ENCODE measurements around the gene COPG2. TPM values are rescaled to one million over a fixed set of nuclear protein-coding genes. Genes with fewer than 3 reads are reported as not detected.

COPG2 gene
- total RNA-seq, 2 experiments from 2014 or later: 23.8 to 25.1 TPM

DNA sequence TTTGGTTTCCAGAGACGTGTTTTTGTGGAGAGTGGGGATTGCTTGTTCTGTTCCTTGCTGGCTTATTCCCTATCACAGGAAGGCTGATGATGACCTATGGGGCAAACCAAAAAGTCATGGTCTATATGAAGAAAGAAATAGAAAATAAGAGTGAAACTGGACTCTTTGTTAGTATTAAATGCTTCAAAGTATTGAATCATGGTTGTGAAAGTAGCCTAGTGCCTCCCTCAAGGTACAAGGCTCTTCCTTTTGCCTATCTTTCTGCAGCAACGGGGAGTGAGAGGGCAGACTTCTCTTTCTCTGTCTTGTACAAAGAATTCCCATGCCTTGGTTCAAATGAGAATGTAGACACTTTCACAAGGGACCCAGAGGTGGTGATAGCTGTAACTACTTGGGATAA, 167.6 kb downstream of the COPG2 start:
- no peaks in the 10 kb centered on the region for H3K9me3 Mint-ChIP-seq
- ChIA-PET POLR2A (no interaction called here), CTCF (no interaction called here)
- intact Hi-C loops (cut with micrococcal nuclease): no loop called here
- H3K4me3 Mint-ChIP-seq: no peak overlapping the region
- H3K36me3 Mint-ChIP-seq (ENCODE audit: low read depth): peaks cover 14% of the 10 kb centered on the region
- DNase-seq (no peak), ATAC-seq (no peak)
- peaks cover 3% of the 10 kb centered on the region for H3K4me1 Mint-ChIP-seq (ENCODE audit: low read depth)
- no peak for TF ChIP-seq CTCF (IDR thresholded peaks at IDR 0.05)
- H3K27me3 Mint-ChIP-seq: no peaks in the 10 kb centered on the region
- no peak overlapping the region for H3K27ac Mint-ChIP-seq

DNA sequence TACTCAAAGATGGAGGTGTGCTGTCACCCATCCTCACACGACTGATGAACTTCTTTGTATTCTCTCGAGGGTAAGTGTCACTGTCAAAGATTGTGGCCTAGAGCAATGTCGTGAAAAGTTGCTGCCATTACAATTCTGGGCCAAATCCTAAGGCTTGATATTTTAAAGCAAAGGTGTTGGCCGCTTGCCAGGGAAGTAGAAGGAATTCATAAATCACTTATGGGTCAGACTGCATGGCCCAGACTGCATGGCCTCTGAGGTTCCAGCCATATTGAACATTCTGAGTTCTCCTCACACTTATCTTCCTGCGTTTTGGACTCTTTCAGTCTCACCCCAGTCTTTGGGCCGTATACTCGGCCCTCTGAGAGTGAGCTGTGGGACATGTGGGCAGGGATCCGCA, 168.1 kb downstream of the COPG2 start:
- intact Hi-C loops (cut with micrococcal nuclease): no loop called here
- Mint-ChIP-seq H3K4me3 (no peak overlapping the region), H3K9me3 (no peaks in the 10 kb centered on the region), H3K36me3 (ENCODE audit: low read depth) (peaks cover 14% of the 10 kb centered on the region), H3K4me1 (ENCODE audit: low read depth) (peaks cover 3% of the 10 kb centered on the region), H3K27ac (no peak overlapping the region), H3K27me3 (no peaks in the 10 kb centered on the region)
- no peak for DNase-seq
- no peak for ATAC-seq
- TF ChIP-seq CTCF (IDR thresholded peaks at IDR 0.05): no peak
- ChIA-PET POLR2A (no interaction called here), CTCF (no interaction called here)

DNA sequence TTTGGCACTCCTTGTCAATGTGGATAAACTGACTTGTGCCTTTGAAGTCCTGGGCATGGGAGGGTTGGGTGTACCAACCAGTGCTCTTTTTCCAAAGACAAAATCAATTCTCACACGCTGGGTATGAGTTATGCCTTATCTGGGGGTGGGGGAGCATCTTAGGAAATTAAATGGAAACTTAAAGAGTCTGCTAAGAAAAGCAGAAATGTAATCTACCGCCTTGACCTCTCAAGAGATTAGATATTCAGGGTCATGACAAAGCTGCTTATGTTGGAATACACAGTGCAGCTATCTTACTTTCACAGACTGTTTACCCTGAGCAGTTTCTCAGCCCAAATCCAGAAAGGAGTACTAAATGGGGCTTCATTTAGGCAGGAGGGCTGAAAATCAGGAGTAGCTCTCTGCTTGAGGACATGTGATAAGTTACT, 174.1 kb downstream of the COPG2 start:
- CTCF ChIA-PET: interaction anchor here (1.1 kb wide), 1 partner anchor 10 kb away, joined by 3 read pairs; no protein-coding TSS in a partner anchor
- Mint-ChIP-seq H3K36me3 (ENCODE audit: low read depth) (peaks cover 4% of the 10 kb centered on the region), H3K27ac (no peak overlapping the region), H3K27me3 (peaks cover 15% of the 10 kb centered on the region), H3K4me1 (ENCODE audit: low read depth) (peaks cover 10% of the 10 kb centered on the region), H3K4me3 (no peak overlapping the region), H3K9me3 (no peaks in the 10 kb centered on the region)
- intact Hi-C loops (cut with micrococcal nuclease): no loop called here
- DNase-seq (no peak), ATAC-seq (no peak)
- POLR2A ChIA-PET: interaction anchor here (0.7 kb wide), 1 partner anchor 256 kb away, joined by 3 read pairs; no protein-coding TSS in a partner anchor
- TF ChIP-seq CTCF (IDR thresholded peaks at IDR 0.05): no peak

GRCh38 chr7:130493275-130493873, 175.2 kb downstream of the COPG2 start:
- no peak for DNase-seq
- H3K36me3 Mint-ChIP-seq (ENCODE audit: low read depth): peaks cover 3% of the 10 kb centered on the region
- H3K9me3 Mint-ChIP-seq: no peaks in the 10 kb centered on the region
- POLR2A ChIA-PET: no interaction called here
- H3K4me1 Mint-ChIP-seq (ENCODE audit: low read depth): peaks cover 10% of the 10 kb centered on the region
- TF ChIP-seq CTCF (IDR thresholded peaks at IDR 0.05): no peak
- H3K27ac Mint-ChIP-seq: no peak overlapping the region
- ATAC-seq: no peak
- intact Hi-C loops (cut with micrococcal nuclease): no loop called here
- CTCF ChIA-PET: no interaction called here
- peak overlapping the region; percentile 51 for H3K4me3 Mint-ChIP-seq
- peaks cover 15% of the 10 kb centered on the region for H3K27me3 Mint-ChIP-seq

DNA sequence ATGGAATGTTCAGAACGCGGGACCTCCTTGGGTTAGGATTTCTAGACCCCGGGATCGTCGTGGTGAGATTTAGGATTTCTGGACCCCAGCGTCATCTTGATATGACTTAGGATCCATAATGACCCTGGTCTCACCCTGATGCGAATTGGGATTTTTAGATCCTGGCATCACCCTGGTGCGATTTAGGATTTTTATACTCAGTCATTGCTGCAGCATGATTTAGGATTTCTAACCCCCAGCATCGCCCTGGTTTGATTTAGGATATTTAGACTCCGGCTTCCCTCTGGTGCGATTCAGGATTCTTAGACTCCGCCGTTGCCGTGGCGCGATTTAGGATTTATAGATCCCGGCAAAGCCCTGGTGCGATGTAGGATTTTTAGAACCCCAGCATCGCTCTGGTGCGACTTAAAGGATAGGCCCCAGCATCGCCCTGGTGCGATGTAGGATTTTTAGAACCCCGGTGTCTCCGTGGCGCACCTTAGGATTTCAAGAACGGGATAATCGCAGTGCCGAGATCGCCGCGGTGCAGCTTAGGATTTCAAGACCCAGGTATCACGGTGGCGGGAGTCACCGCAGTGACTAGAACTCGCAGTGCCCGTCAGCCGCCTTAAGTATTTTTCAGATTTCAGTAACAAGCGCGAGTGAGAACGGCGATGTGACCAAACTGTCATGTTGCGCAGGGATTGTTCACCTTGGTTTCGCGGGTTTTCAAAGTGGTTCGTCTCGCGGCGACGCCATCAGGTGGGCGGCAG, 175.8 kb downstream of the COPG2 start:
- Mint-ChIP-seq H3K36me3 (ENCODE audit: low read depth) (peaks cover 3% of the 10 kb centered on the region), H3K27me3 (peaks cover 15% of the 10 kb centered on the region), H3K9me3 (no peaks in the 10 kb centered on the region), H3K4me3 (peak overlapping the region; percentile 51), H3K4me1 (ENCODE audit: low read depth) (peaks cover 10% of the 10 kb centered on the region), H3K27ac (no peak overlapping the region)
- ChIA-PET POLR2A (no interaction called here), CTCF (no interaction called here)
- ATAC-seq (no peak), DNase-seq (no peak)
- intact Hi-C loops (cut with micrococcal nuclease): no loop called here
- no peak for TF ChIP-seq CTCF (IDR thresholded peaks at IDR 0.05)

Measured in activated CD8-positive, alpha-beta T cell treated with anti-CD3 and anti-CD28 coated beads for 36 hours (primary cell).